Fibroblast of mammary gland (primary cell): Measurements from ENCODE around the gene NAA60.

Experiments used
- DNase-seq: peaks from one replicate; pipeline ENCODE4 v3.0.0-alpha.2; 2010; ENCODE audit warnings: low read depth
- H3K4me3 ChIP-seq: 2 replicates; pipeline ENCODE4 v1.5.1; 2011; ENCODE audit warnings: low read depth, mild to moderate bottlenecking, low read length, moderate library complexity; ENCODE audit not compliant: control insufficient read depth
- CTCF ChIP-seq: conservative IDR thresholded peaks from 2 replicates; pipeline ENCODE4 v1.5.1; 2011; ENCODE audit warnings: low read depth, low read length, inconsistent platforms; ENCODE audit not compliant: control insufficient read depth, insufficient read depth

The NAA60 gene

GRCh38 chr16:3534126-3534525 lies 90.6 kb downstream of the NAA60 start:
- DNase-seq = no peak
- H3K4me3 ChIP-seq = no peak overlapping the region
- TF ChIP-seq CTCF = no peak

GRCh38 chr16:3536271-3536731 lies 92.8 kb downstream of the NAA60 start:
- DNase-seq = peak; percentile 71

More at GRCh38 chr16:3536271-3536731, 92.8 kb downstream of the NAA60 start:
- no peak for TF ChIP-seq CTCF
- no peak overlapping the region for H3K4me3 ChIP-seq
